GM12878 (cell line): ENCODE data around the gene POLD2. TPM values are rescaled to one million over a fixed set of nuclear protein-coding genes. Genes with fewer than 3 reads are reported as not detected.

ENCODE experiments used
- ATAC-seq: fragments of 200-7000 bp; cut with Tn5 transposase; 3 replicates; pipeline ENCODE4 v1.9.1; 2020; ENCODE audit warnings: mild to moderate bottlenecking, moderate library complexity
- BruUV-seq: library from RNA; stranded (reverse); fragments of 400-500 nt; replicated peaks from 2 replicates; lab custom pipeline; 2021; lab: Mats Ljungman, UMichigan
- CTCF ChIA-PET: fragments of 300-600 bp; sonication (Branson Sonifier 250); formaldehyde crosslinking; extraction: SDS; loops from one replicate; lab custom pipeline; 2021; ENCODE audit warnings: inconsistent platforms; lab: Yijun Ruan, JAX
- POLR2A ChIA-PET: fragments of 350-600 bp; formaldehyde crosslinking; extraction: SDS; loops from one replicate; lab custom pipeline; 2021; ENCODE audit warnings: inconsistent platforms; lab: Charles Lee
- RAD21 ChIA-PET: fragments of 300-600 bp; sonication (Branson Sonifier 250); formaldehyde crosslinking; loops from one replicate; lab custom pipeline; 2023; ENCODE audit warnings: antibody characterized with exemption; ENCODE audit not compliant: unreplicated experiment; lab: Charles Lee
- SMC1A ChIA-PET: fragments of 300-600 bp; sonication (Branson Sonifier 250); formaldehyde crosslinking; loops from one replicate; lab custom pipeline; 2023; ENCODE audit not compliant: unreplicated experiment, uncharacterized antibody; lab: Charles Lee
- DNase-seq: peaks from one replicate; pipeline ENCODE4 v3.0.0-alpha.2; 2011; ENCODE audit warnings: low read depth, low spot score
- FAIRE-seq: peaks from 3 replicates; lab custom pipeline; 2011; peaks lifted over from hg19 to GRCh38; lab: Jason Lieb, UNC
- H2AFZ ChIP-seq: 2 replicates; pipeline ENCODE4 v1.6.0; 2011; ENCODE audit warnings: low read depth, low read length, control low read depth; ENCODE audit not compliant: control insufficient read depth
- H3K27ac ChIP-seq: 2 replicates; pipeline ENCODE4 v1.5.1; 2011; ENCODE audit warnings: control low read depth; ENCODE audit not compliant: control insufficient read depth, insufficient read depth
- H3K27me3 ChIP-seq, 2 experiments: replicated peaks in 1 of 2; 2 replicates each; pipeline versions ENCODE4 v1.6.0 to v1.6.1; 2011; ENCODE audit warnings: low read length in 1 of 2; ENCODE audit not compliant: control insufficient read depth in 2 of 2, insufficient read depth in 2 of 2
- H3K36me3 ChIP-seq, 2 experiments: 2 replicates each; pipeline ENCODE4 v1.5.1; 2011; ENCODE audit warnings: low read length in 1 of 2; ENCODE audit not compliant: control insufficient read depth in 2 of 2, insufficient read depth in 2 of 2
- H3K4me1 ChIP-seq: 2 replicates; pipeline ENCODE4 v1.6.1; 2011; ENCODE audit warnings: mild to moderate bottlenecking, low read length, moderate library complexity, mixed read lengths; ENCODE audit not compliant: control insufficient read depth, insufficient read depth
- H3K4me2 ChIP-seq: 2 replicates; pipeline ENCODE4 v1.6.0; 2011; ENCODE audit warnings: control low read depth; ENCODE audit not compliant: control insufficient read depth, insufficient read depth
- H3K4me3 ChIP-seq: fragments of 200-600 bp; sonication (generic); 2 replicates; pipeline ENCODE4 v1.5.1; 2016
- H3K79me2 ChIP-seq: 2 replicates; pipeline ENCODE4 v1.6.0; 2011; ENCODE audit warnings: low read length; ENCODE audit not compliant: control insufficient read depth, insufficient read depth
- H3K9ac ChIP-seq: 2 replicates; pipeline ENCODE4 v1.8.0; 2011; ENCODE audit warnings: low read length, control low read depth, mixed read lengths; ENCODE audit not compliant: control insufficient read depth, insufficient read depth
- H3K9me3 ChIP-seq: replicated peaks from 3 replicates; pipeline ENCODE4 v1.5.1; 2011; ENCODE audit warnings: mild to moderate bottlenecking, low read length; ENCODE audit not compliant: control insufficient read depth, insufficient read depth
- H4K20me1 ChIP-seq: 2 replicates; pipeline ENCODE4 v1.6.0; 2011; ENCODE audit not compliant: control insufficient read depth, insufficient read depth
- CBX3 ChIP-seq: fragments of 200-600 bp; sonication (generic); IDR thresholded peaks from 2 replicates; pipeline ENCODE4 v1.6.1; 2016; ENCODE audit warnings: low read depth, borderline replicate concordance
- FOXM1 ChIP-seq: IDR thresholded peaks from 2 replicates; pipeline ENCODE4 v1.6.1; 2012; ENCODE audit warnings: low read depth, mild to moderate bottlenecking, inconsistent platforms, low read length, moderate library complexity
- GABPA ChIP-seq: IDR thresholded peaks from 2 replicates; pipeline ENCODE4 v1.6.1; 2014; ENCODE audit warnings: antibody characterized with exemption, low read depth, mild to moderate bottlenecking, inconsistent platforms
- NRF1 ChIP-seq: conservative IDR thresholded peaks from 2 replicates; pipeline ENCODE4 v1.6.1; 2011; ENCODE audit warnings: mild to moderate bottlenecking, low read depth, low read length, improper control_type of control experiment
- PAX8 ChIP-seq: fragments of 450-650 bp; IDR thresholded peaks from 2 replicates; pipeline ENCODE4 v1.6.1; 2017; ENCODE audit warnings: mild to moderate bottlenecking, moderate library complexity
- RAD21 ChIP-seq: IDR thresholded peaks from 2 replicates; pipeline ENCODE4 v1.6.1; 2011; ENCODE audit warnings: mild to moderate bottlenecking, low read depth, low read length, moderate library complexity; ENCODE audit not compliant: insufficient read depth
- REST ChIP-seq: IDR thresholded peaks from 2 replicates; pipeline ENCODE4 v1.6.1; 2012; ENCODE audit warnings: mild to moderate bottlenecking, low read depth, low read length
- ZNF24 ChIP-seq: fragments of 450-650 bp; IDR thresholded peaks from 2 replicates; pipeline ENCODE4 v1.6.1; 2017; ENCODE audit warnings: antibody characterized with exemption, mild to moderate bottlenecking
- WGBS: methylation state at CpG from one replicate; pipeline ENCODE4 v1.1.6; 2016; ENCODE audit warnings: low lambda C conversion rate; ENCODE audit not compliant: insufficient replicate concordance, insufficient coverage; ENCODE audit errors: missing lambda C conversion rate; 5-methylcytosine and 5-hydroxymethylcytosine counted together
- in situ Hi-C: fragments of 300-500 bp; cut with MboI; formaldehyde crosslinking; loops from 9 replicates; pipeline ENCODE4 v1.14.3; 2018; ENCODE audit warnings: mixed read lengths
- intact Hi-C: fragments of 100-400 bp; cut with micrococcal nuclease; formaldehyde crosslinking; loops from one replicate; pipeline ENCODE4 v1.14.2; 2022; ENCODE audit not compliant: unreplicated experiment
- polyA plus RNA-seq, 11 experiments: library from polyadenylated mRNA; depleted of rRNA in 4 of 11; unstranded in 6 of 11; stranded (reverse) in 5 of 11; fragments of >200 nt; fragmentation: Nextera tagmentation in 4 of 11; fragmentation: Illumina TruSeq in 1 of 11; extraction: Ambion mirVana in 4 of 11; extraction: Trizol in 1 of 11; gene quantifications; 1 replicate in 1 of 11; 2 replicates in 10 of 11; pipeline versions ENCODE4 v1.2.1 to v1.2.3, GENCODE V29; 2011 to 2016; ENCODE audit warnings: inconsistent platforms in 2 of 11, missing spikeins in 2 of 11, low read depth in 1 of 11
- total RNA-seq, 4 experiments: library from RNA; depleted of rRNA in 3 of 4; stranded (reverse); fragments of >200 nt in 3 of 4; fragmentation: Illumina TruSeq in 1 of 4; extraction: Trizol in 1 of 4; gene quantifications; 2 replicates each; pipeline versions ENCODE4 v1.2.1 to v1.2.3, GENCODE V29; 2013 to 2021

Gene POLD2
- total and polyA plus RNA-seq, 10 of the 15 experiments (the other 5 are each of a cell fraction or from before 2014, with no cell fraction given): 19.1 to 287 (median 169) TPM

DNA sequence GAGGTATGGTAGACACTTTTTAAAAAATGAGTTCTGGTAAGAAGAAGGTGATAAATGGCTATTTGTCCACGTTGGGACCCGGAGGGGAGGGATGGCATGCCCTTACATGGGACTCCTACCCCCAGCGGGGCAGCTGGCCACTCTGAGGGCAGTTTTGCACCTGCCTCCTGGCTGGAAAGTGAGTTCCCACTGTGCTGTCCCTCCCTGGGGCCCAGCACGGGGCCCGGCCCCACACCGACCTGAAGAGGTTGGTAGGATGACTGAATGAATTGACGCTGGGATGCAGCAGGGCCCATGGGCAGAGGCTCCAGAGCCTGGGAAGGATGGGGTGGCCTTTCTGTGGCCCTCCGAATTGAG, 19.8 kb downstream of the POLD2 start:
- no peak for FAIRE-seq
- TF ChIP-seq ZNF24 (no peak), RAD21 (no peak), NRF1 (no peak), CBX3 (no peak), PAX8 (no peak), FOXM1 (no peak), GABPA (no peak), REST (no peak)
- Histone ChIP-seq H3K4me1 (no peaks in the 10 kb centered on the region), H3K9ac (no peak overlapping the region), H3K27me3 (peaks cover 11 to 15% of the 10 kb centered on the region in 2 experiments), H3K36me3 (no peaks in the 10 kb centered on the region), H3K27ac (no peak overlapping the region), H3K4me2 (no peak overlapping the region), H2AFZ (no peak overlapping the region), H3K9me3 (no peaks in the 10 kb centered on the region), H3K79me2 (no peaks in the 10 kb centered on the region), H3K4me3 (no peak overlapping the region), H4K20me1 (no peaks in the 10 kb centered on the region)
- SMC1A ChIA-PET: no interaction called here
- 75% methylated on average over 8 of the region's 8 CpGs for WGBS
- intact Hi-C loops (no loop called here), in situ Hi-C loops (no loop called here)
- ATAC-seq: no peak
- no peak for DNase-seq
- POLR2A ChIA-PET: no interaction called here
- RAD21 ChIA-PET: no interaction called here
- BruUV-seq: no TSS peak
- CTCF ChIA-PET: no interaction called here
